Testis (tissue), 3 donors: ENCODE measurements around the gene PPP6C. TPM values are rescaled to one million over a fixed set of nuclear protein-coding genes. Genes with fewer than 3 reads are reported as not detected.
"Not testable (repeated sequence)": the region's sequence is repeated elsewhere in the genome, so short reads cannot be mapped to it uniquely, and the experiment has no call there.

ENCODE experiments used
- DNase-seq: peaks from one replicate; pipeline ENCODE4 v3.0.0-alpha.2; 2019
- H3K27ac ChIP-seq, 2 donors: fragments of 200-600 bp; sonication (generic); one replicate each; pipeline ENCODE4 v1.5.1; 2019
- H3K27me3 ChIP-seq: fragments of 200-600 bp; sonication (generic); one replicate; pipeline ENCODE4 v1.5.1; 2019
- H3K36me3 ChIP-seq: fragments of 200-600 bp; sonication (generic); one replicate; pipeline ENCODE4 v1.5.1; 2017; ENCODE audit warnings: low read depth; ENCODE audit errors: missing control alignments
- H3K4me1 ChIP-seq: fragments of 200-600 bp; sonication (generic); one replicate; pipeline ENCODE4 v1.5.1; 2019
- H3K4me3 ChIP-seq, 2 donors: fragments of 200-600 bp; sonication (generic); one replicate each; pipeline ENCODE4 v1.5.1; 2017 to 2019
- H3K9me3 ChIP-seq: fragments of 200-600 bp; sonication (generic); one replicate; pipeline ENCODE4 v1.5.1; 2017
- CTCF ChIP-seq, 3 experiments: fragments of 450-650 bp in 2 of 3; fragments of 200-600 bp in 1 of 3; sonication (generic) in 1 of 3; IDR thresholded peaks; one replicate each; pipeline ENCODE4 v1.5.1; 2016 to 2019; ENCODE audit warnings: antibody characterized with exemption in 3 of 3, mild to moderate bottlenecking in 2 of 3, moderate library complexity in 1 of 3
- POLR2A ChIP-seq: fragments of 450-650 bp; IDR thresholded peaks from one replicate; pipeline ENCODE4 v1.6.1; 2017; ENCODE audit warnings: antibody characterized with exemption, mild to moderate bottlenecking, moderate library complexity
- WGBS, 2 donors: methylation state at CpG; one replicate each; pipeline ENCODE4 v1.1.5; 2018; 5-methylcytosine and 5-hydroxymethylcytosine counted together
- intact Hi-C: fragments of 100-400 bp; cut with DNase I; formaldehyde crosslinking; loops from one replicate; pipeline ENCODE4 v1.15.1; 2023; ENCODE audit warnings: low total_unique reads
- polyA plus RNA-seq: library from polyadenylated mRNA; stranded (reverse); fragments of 350-450 nt; fragmentation: Illumina TruSeq; extraction: RNeasy Lipid Tissue Mini Kit (QIAGEN cat#74804); gene quantifications from one replicate; pipeline ENCODE4 v1.2.3, GENCODE V29; 2014; ENCODE audit warnings: low read depth, low replicate concordance; ENCODE audit not compliant: insufficient read depth
- total RNA-seq, 2 donors: library from RNA; depleted of rRNA; stranded (reverse); fragments of >200 nt; gene quantifications; one replicate each; pipeline ENCODE4 v1.2.3, GENCODE V29; 2016

Gene PPP6C
- total and polyA plus RNA-seq, 3 donors from 2014 or later, result 38.9 to 57.5 (median 40.5) TPM

- Histone ChIP-seq H3K9me3 (no peaks in the 10 kb centered on the region), H3K4me1 (no peaks in the 10 kb centered on the region), H3K27ac (no peak overlapping the region), H3K27me3 (no peaks in the 10 kb centered on the region), H3K4me3 (no peak overlapping the region), H3K36me3 (no peaks in the 10 kb centered on the region)
- no peak for TF ChIP-seq CTCF (IDR thresholded peaks at IDR 0.05)
- no peak for TF ChIP-seq POLR2A
- DNase-seq, result peak; percentile 74
- intact Hi-C loops, result no loop called here
- 60 to 71% methylated on average over 2 of the region's 2 CpGs for WGBS, 2 donors
These were observed 63.4 kb downstream of the PPP6C start for GRCh38 chr9:125126019-125126746.

DNA sequence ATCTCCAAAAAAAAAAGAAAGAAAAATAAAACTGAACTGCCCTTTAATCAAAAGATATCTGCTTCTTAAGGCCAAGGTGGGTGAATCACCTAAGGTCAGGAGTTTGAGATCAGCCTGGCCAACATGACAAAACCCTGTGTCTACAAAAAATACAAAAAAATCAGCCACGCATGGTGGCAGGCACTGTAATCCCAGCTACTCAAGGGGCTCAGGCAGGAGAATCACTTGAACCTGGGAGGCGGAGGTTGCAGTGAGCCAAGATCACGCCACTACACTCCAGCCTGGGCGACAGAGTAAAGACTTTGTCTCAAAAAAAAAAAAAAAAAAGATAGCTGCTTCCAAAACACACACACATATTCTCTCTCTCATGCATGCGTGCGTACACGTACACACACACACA lies 64.1 kb downstream of the PPP6C start:
- TF ChIP-seq CTCF (IDR thresholded peaks at IDR 0.05), result no peak
- TF ChIP-seq POLR2A, result no peak
- Histone ChIP-seq H3K27me3 (no peaks in the 10 kb centered on the region), H3K36me3 (no peaks in the 10 kb centered on the region), H3K27ac (no peak overlapping the region), H3K4me3 (no peak overlapping the region), H3K4me1 (no peaks in the 10 kb centered on the region), H3K9me3 (no peaks in the 10 kb centered on the region)
- DNase-seq, result no peak
- WGBS, 2 donors, result 75 to 79% methylated on average over 7 of the region's 7 CpGs
- intact Hi-C loops, result no loop called here

- H3K4me1 ChIP-seq, result no peaks in the 10 kb centered on the region
- intact Hi-C loops, result no loop called here
- no peak overlapping the region for H3K4me3 ChIP-seq
- WGBS, 2 donors, result 71 to 87% methylated on average over 2 of the region's 2 CpGs
- H3K9me3 ChIP-seq, result no peaks in the 10 kb centered on the region
- H3K36me3 ChIP-seq, result no peaks in the 10 kb centered on the region
- no peak for DNase-seq
- H3K27me3 ChIP-seq, result no peaks in the 10 kb centered on the region
- TF ChIP-seq POLR2A, result no peak
- TF ChIP-seq CTCF (IDR thresholded peaks at IDR 0.05), result no peak
- no peak overlapping the region for H3K27ac ChIP-seq
These were observed 68.5 kb downstream of the PPP6C start for GRCh38 chr9:125121146-125121545.

- Histone ChIP-seq H3K27ac (no peak overlapping the region), H3K36me3 (no peaks in the 10 kb centered on the region), H3K4me1 (no peaks in the 10 kb centered on the region), H3K4me3 (no peak overlapping the region), H3K27me3 (no peaks in the 10 kb centered on the region), H3K9me3 (no peaks in the 10 kb centered on the region)
- TF ChIP-seq CTCF (IDR thresholded peaks at IDR 0.05) (no peak), POLR2A (no peak)
- 68 to 73% methylated on average over 4 of the region's 4 CpGs for WGBS, 2 donors
- intact Hi-C loops, result no loop called here
- DNase-seq, result no peak
These were observed 69.8 kb downstream of the PPP6C start for GRCh38 chr9:125119643-125120286.

DNA sequence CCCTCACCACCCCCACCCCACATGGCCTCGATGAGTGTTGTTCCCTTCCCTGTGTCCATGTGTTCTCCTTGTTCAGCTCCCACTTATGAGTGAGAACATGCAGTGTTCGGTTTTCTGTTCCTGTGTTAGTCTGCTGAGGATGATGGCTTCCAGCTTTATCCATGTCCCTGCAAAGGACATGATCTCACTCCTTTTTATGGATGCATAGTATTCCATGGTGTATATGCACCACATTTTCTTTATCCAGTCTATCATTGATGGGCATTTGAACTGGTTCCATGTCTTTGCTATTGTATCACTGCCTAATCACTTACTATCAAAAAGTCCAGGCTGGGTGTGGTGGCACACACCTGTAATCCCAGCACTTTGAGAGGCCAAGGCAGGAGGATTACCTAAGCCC lies 70.9 kb downstream of the PPP6C start:
- H3K4me1 ChIP-seq, H3K27ac ChIP-seq, H3K36me3 ChIP-seq, H3K27me3 ChIP-seq, DNase-seq, H3K9me3 ChIP-seq, intact Hi-C loops, H3K4me3 ChIP-seq: not testable (repeated sequence)
- 92 to 93% methylated on average over 2 of the region's 2 CpGs for WGBS, 2 donors

GRCh38 chr9:125114503-125114902 lies 75.1 kb downstream of the PPP6C start:
- H3K4me1 ChIP-seq, H3K36me3 ChIP-seq, DNase-seq, H3K9me3 ChIP-seq, intact Hi-C loops, H3K27me3 ChIP-seq, H3K27ac ChIP-seq, H3K4me3 ChIP-seq: not testable (repeated sequence)
- WGBS, 2 donors, result 94 to 97% methylated on average over 4 of the region's 4 CpGs
